Measurements from ENCODE around the gene FRMD8. TPM values are rescaled to one million over a fixed set of nuclear protein-coding genes. Genes with fewer than 3 reads are reported as not detected.

FRMD8 gene
- total RNA-seq, 1 experiment from 2014 or later, result 22.7 TPM

DNA sequence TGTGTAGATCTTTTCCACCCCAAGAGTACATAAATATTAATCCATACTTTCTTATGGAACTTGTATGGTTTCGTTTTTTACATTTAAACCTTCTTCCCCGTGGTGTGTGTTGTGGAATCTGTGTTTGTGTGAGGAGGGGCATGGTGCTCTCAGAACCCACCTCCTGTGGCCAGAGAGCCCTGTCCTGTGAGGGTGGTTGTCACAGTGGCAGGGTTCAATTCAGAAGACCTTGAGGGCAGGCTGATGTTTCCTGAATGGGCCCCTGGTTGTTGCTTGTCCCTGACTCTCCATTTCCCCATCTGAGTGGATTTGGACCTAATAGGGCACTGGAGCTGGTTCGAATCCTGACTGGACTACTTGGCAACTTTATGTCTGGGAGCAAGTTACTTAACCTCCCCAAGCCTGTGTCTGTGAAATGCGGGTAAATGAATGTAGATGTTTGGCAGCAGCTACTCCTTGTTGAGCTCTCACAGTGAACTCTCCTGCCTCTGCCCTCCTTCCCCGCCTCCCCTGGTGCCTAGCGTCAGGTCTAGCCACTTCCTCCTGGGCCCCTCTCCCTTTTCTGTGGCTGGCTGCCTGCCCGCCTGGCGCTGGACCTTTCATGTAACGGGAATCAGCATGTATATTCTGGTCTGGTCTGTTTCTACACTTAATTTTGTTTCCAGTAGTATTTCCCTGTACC, 43.4 kb downstream of the FRMD8 start:
- H3K79me2 ChIP-seq (ENCODE audit: insufficient read depth, low read length), result no peaks in the 10 kb centered on the region; the same call in 1 of the 2 replicates
- H3K9me3 ChIP-seq (ENCODE audit: control insufficient read depth, low read depth, low read length), result no peaks in the 10 kb centered on the region
- no peaks in the 10 kb centered on the region for H3K79me1 ChIP-seq (ENCODE audit: insufficient read depth, low read depth, low read length, poor library complexity, severe bottlenecking)
- H3K23ac ChIP-seq (ENCODE audit: insufficient read length, low read depth, low read length), result no peak overlapping the region
- no peak overlapping the region; the same call in 1 of the 2 replicates for H3K14ac ChIP-seq (ENCODE audit: insufficient read depth, low read length)
- Mint-ChIP-seq H3K9me3 (no peaks in the 10 kb centered on the region), H3K36me3 (ENCODE audit: insufficient read depth in 1 of 3, low read depth in 3 of 3) (no peaks in the 10 kb centered on the region), H3K4me3 (no peak overlapping the region), H3K27ac (no peak overlapping the region), H3K27me3 (ENCODE audit: low read depth) (no peaks in the 10 kb centered on the region), H3K4me1 (peaks cover 46 to 48% of the 10 kb centered on the region in 2 experiments)
- H3K56ac ChIP-seq (ENCODE audit: insufficient read length, low read depth, low read length), result no peak overlapping the region
- no peaks in the 10 kb centered on the region for H3K27me3 ChIP-seq (ENCODE audit: insufficient read depth, low read length)
- DNase-seq, result no peak
- H2BK15ac ChIP-seq (ENCODE audit: low read depth, low read length), result no peak overlapping the region
- no peak overlapping the region for H3K18ac ChIP-seq (ENCODE audit: insufficient read length, low read depth, low read length)
- H2BK5ac ChIP-seq (ENCODE audit: insufficient read length, low read length), result no peak overlapping the region
- no peak overlapping the region for H3K27ac ChIP-seq (ENCODE audit: insufficient read length, low read depth, low read length)
- no peak overlapping the region for H3K4ac ChIP-seq (ENCODE audit: low read depth, low read length)
- no peaks in the 10 kb centered on the region for H4K20me1 ChIP-seq (ENCODE audit: control insufficient read depth, insufficient read depth, insufficient read length)
- H4K91ac ChIP-seq (ENCODE audit: insufficient read length, low read depth, low read length), result no peak overlapping the region
- no peak overlapping the region for H2BK120ac ChIP-seq (ENCODE audit: low read depth, low read length, poor library complexity, severe bottlenecking)
- H4K8ac ChIP-seq (replicated peaks; ENCODE audit: insufficient read length, low read depth, low read length), result no peak overlapping the region
- H2AK5ac ChIP-seq (ENCODE audit: insufficient read length, low read length), result no peak overlapping the region
- no peak overlapping the region for H2BK12ac ChIP-seq (ENCODE audit: insufficient read length, low read depth, low read length)
- no peaks in the 10 kb centered on the region for H3K23me2 ChIP-seq (ENCODE audit: insufficient read length, low read depth, low read length, poor library complexity, severe bottlenecking)
- no peak overlapping the region for H4K5ac ChIP-seq (ENCODE audit: insufficient read length, low read depth, low read length)
- no peak overlapping the region for H3T11ph ChIP-seq (ENCODE audit: low read length)
- no peak overlapping the region for H2AFZ ChIP-seq (ENCODE audit: low read length)
- peak overlapping the region; percentile 20 for H3K4me2 ChIP-seq (ENCODE audit: insufficient read depth, insufficient read length, low read length)
- no peak overlapping the region for H3K9ac ChIP-seq (ENCODE audit: extremely low read depth, insufficient read length, low read length)
- TF ChIP-seq, protein P1, sequence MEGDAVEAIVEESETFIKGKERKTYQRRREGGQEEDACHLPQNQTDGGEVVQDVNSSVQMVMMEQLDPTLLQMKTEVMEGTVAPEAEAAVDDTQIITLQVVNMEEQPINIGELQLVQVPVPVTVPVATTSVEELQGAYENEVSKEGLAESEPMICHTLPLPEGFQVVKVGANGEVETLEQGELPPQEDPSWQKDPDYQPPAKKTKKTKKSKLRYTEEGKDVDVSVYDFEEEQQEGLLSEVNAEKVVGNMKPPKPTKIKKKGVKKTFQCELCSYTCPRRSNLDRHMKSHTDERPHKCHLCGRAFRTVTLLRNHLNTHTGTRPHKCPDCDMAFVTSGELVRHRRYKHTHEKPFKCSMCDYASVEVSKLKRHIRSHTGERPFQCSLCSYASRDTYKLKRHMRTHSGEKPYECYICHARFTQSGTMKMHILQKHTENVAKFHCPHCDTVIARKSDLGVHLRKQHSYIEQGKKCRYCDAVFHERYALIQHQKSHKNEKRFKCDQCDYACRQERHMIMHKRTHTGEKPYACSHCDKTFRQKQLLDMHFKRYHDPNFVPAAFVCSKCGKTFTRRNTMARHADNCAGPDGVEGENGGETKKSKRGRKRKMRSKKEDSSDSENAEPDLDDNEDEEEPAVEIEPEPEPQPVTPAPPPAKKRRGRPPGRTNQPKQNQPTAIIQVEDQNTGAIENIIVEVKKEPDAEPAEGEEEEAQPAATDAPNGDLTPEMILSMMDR (conservative IDR thresholded peaks at IDR 0.05), result no peak
- WGBS (ENCODE audit: extremely low coverage, insufficient read length, low lambda C conversion rate), result no CpG with 5 or more reads among the region's 9 CpGs
- H3K4me1 ChIP-seq (ENCODE audit: insufficient read depth, low read length), result peaks cover 14% of the 10 kb centered on the region
- H2BK20ac ChIP-seq (ENCODE audit: low read depth, low read length, poor library complexity, severe bottlenecking), result no peak overlapping the region

Measured in H9 (cell line).